Esophagus muscularis mucosa (tissue), 4 donors: Measurements from ENCODE around the gene TMCO2. TPM values are rescaled to one million over a fixed set of nuclear protein-coding genes. Genes with fewer than 3 reads are reported as not detected.

Source experiments
- DNase-seq: peaks from one replicate; pipeline ENCODE4 v3.0.0-alpha.2; 2017; ENCODE audit errors: extremely low spot score
- H3K27ac ChIP-seq, 4 donors: fragments of 200-600 bp; sonication (generic); replicated peaks in 1 of 4; 1 replicate in 3 of 4; 2 replicates in 1 of 4; pipeline ENCODE4 v1.5.1; 2016 to 2019; ENCODE audit warnings: mild to moderate bottlenecking in 1 of 4
- H3K27me3 ChIP-seq, 4 donors: fragments of 200-600 bp; sonication (generic); one replicate each; pipeline versions ENCODE4 v1.5.1 to v1.6.0; 2016 to 2019
- H3K36me3 ChIP-seq, 4 donors: fragments of 200-600 bp; sonication (generic); one replicate each; pipeline ENCODE4 v1.5.1; 2016 to 2019
- H3K4me1 ChIP-seq, 4 donors: fragments of 200-600 bp; sonication (generic); one replicate each; pipeline ENCODE4 v1.5.1; 2016 to 2019
- H3K4me3 ChIP-seq, 4 donors: fragments of 200-600 bp; sonication (generic); 1 replicate in 2 of 4; 2 replicates in 2 of 4; pipeline ENCODE4 v1.5.1; 2016 to 2019; ENCODE audit warnings: mild to moderate bottlenecking in 4 of 4, moderate library complexity in 1 of 4
- H3K9me3 ChIP-seq, 4 donors: fragments of 200-600 bp; sonication (generic); 1 replicate in 3 of 4; 2 replicates in 1 of 4; pipeline ENCODE4 v1.5.1; 2016 to 2019
- EP300 ChIP-seq: sonication (generic); formaldehyde crosslinking; IDR thresholded peaks from one replicate; pipeline ENCODE4 v1.6.1; 2017; ENCODE audit warnings: antibody characterized with exemption
- POLR2A ChIP-seq: fragments of 450-650 bp; IDR thresholded peaks from one replicate; pipeline ENCODE4 v1.6.1; 2017; ENCODE audit warnings: antibody characterized with exemption, moderate library complexity, mild to moderate bottlenecking, low read depth
- POLR2AphosphoS5 ChIP-seq, 2 donors: sonication (generic); formaldehyde crosslinking; IDR thresholded peaks; one replicate each; pipeline ENCODE4 v1.6.1; 2017; ENCODE audit warnings: antibody characterized with exemption in 2 of 2
- WGBS: methylation state at CpG from one replicate; pipeline ENCODE4 v1.1.5; 2018; 5-methylcytosine and 5-hydroxymethylcytosine counted together
- intact Hi-C: fragments of 100-400 bp; cut with DNase I; formaldehyde crosslinking; loops from one replicate; pipeline ENCODE4 v1.15.1; 2023
- total RNA-seq, 4 donors: library from RNA; depleted of rRNA; stranded (reverse); fragments of >200 nt; gene quantifications; one replicate each; pipeline versions ENCODE4 v1.1.0 to v1.2.1, GENCODE V29; 2016
- TF ChIP-seq, protein P1 (sequence below), 3 experiments: fragments of 200-600 bp in 2 of 3; fragments of 450-650 bp in 1 of 3; sonication (generic) in 2 of 3; IDR thresholded peaks; one replicate each; pipeline ENCODE4 v1.5.1; 2017 to 2019; ENCODE audit warnings: antibody characterized with exemption in 3 of 3, mild to moderate bottlenecking in 2 of 3, moderate library complexity in 1 of 3

The TMCO2 gene
- total RNA-seq, 4 donors from 2014 or later: not detected

DNA sequence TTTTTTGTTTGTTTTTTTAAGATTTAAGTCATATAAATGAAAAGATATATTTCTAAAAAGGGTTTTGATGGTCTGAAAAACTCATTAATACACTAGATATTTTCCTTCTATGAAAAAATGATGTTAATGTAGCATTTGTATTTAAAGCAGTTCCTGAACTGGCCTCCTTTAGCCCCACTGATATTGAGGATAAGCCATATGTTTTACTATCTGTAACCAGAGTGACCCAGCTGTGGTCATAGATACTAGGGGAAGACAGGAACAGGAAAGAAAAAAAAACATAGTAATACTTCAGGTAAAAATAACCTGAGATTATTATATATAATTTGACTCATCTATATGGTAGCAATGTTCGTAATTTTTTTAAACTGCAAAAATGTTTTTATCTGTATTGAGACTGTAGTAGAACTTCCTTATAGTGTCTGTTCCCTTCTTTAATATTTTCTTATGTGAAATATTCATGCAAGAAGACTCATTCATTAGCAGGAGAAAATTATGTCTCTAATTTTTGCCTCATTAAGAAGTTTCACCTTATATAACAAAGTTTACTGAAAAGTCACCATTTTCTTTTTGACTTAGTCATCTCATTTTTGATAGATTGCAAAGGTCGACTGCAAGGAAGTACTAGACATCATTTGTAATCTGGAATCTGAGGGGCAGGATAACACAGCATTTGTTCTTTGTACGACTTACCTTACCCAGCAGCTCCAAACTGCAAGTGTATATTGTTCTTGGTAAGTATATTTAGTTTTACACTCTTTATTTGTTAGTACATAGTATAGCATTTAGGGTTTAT is 25.6 kb upstream of the TMCO2 start:
- intact Hi-C loops: no loop called here
- no peak overlapping the region for H3K4me3 ChIP-seq
- no peak for DNase-seq
- no peak overlapping the region for H3K27ac ChIP-seq
- H3K4me1 ChIP-seq: no peaks in the 10 kb centered on the region
- TF ChIP-seq POLR2A: no peak
- TF ChIP-seq, protein P1, sequence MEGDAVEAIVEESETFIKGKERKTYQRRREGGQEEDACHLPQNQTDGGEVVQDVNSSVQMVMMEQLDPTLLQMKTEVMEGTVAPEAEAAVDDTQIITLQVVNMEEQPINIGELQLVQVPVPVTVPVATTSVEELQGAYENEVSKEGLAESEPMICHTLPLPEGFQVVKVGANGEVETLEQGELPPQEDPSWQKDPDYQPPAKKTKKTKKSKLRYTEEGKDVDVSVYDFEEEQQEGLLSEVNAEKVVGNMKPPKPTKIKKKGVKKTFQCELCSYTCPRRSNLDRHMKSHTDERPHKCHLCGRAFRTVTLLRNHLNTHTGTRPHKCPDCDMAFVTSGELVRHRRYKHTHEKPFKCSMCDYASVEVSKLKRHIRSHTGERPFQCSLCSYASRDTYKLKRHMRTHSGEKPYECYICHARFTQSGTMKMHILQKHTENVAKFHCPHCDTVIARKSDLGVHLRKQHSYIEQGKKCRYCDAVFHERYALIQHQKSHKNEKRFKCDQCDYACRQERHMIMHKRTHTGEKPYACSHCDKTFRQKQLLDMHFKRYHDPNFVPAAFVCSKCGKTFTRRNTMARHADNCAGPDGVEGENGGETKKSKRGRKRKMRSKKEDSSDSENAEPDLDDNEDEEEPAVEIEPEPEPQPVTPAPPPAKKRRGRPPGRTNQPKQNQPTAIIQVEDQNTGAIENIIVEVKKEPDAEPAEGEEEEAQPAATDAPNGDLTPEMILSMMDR (IDR thresholded peaks at IDR 0.05): no peak
- TF ChIP-seq POLR2AphosphoS5 (IDR thresholded peaks at IDR 0.05): no peak
- TF ChIP-seq EP300: no peak
- H3K27me3 ChIP-seq: no peaks in the 10 kb centered on the region
- WGBS: 71% methylated on average over 3 of the region's 3 CpGs
- peaks cover 0 to 47% (median 19%) of the 10 kb centered on the region in 4 donors for H3K36me3 ChIP-seq
- H3K9me3 ChIP-seq: no peaks in the 10 kb centered on the region

DNA sequence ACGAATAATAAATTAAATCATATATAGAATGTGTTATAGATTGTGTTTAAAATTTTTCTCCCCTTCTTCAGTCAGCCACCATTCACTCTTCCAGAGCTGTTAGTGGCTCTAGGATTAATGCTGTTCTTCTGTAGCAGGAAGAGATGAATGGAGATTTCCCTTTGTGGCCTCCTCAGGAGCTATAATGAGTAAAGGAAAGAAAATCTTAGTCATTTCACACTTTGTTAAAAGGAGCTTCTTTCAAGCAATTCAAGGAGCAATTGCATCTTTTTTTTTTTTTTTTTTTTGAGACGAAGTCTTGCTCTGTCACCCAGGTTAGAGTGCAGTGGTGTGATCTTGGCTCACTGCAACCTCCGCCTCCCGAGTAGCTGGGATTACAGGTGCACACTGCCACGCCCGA is 23.7 kb upstream of the TMCO2 start:
- Histone ChIP-seq H3K4me1 (no peaks in the 10 kb centered on the region), H3K4me3 (no peak overlapping the region), H3K27ac (no peak overlapping the region), H3K9me3 (no peaks in the 10 kb centered on the region), H3K36me3 (peaks cover 0 to 52% (median 19%) of the 10 kb centered on the region in 4 donors), H3K27me3 (no peaks in the 10 kb centered on the region)
- TF ChIP-seq POLR2A: no peak
- no peak for TF ChIP-seq EP300
- TF ChIP-seq, protein P1 (IDR thresholded peaks at IDR 0.05): no peak
- no peak for TF ChIP-seq POLR2AphosphoS5 (IDR thresholded peaks at IDR 0.05)
- no peak for DNase-seq
- 92% methylated on average over 6 of the region's 6 CpGs for WGBS
- intact Hi-C loops: no loop called here

DNA sequence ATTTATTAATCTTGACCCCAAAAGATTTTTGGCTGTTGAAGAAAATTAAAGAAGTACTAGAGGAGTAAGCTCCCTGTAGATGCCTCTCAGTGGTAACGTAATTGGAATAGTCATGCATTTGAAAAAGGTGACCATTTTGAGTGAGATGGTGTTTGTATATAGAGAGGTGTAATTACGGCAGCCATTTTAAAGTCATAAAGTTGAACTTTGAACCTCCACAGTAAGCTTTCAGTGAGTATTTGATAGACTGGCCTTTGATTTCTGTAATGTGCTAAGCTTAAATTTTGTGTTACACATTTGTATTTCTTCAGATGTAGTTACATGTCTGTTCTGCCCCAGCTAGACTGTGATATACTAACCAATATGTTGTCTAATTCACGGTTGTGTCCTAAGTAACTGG is 21.5 kb upstream of the TMCO2 start:
- DNase-seq: no peak
- Histone ChIP-seq H3K9me3 (no peaks in the 10 kb centered on the region), H3K27me3 (no peaks in the 10 kb centered on the region), H3K27ac (no peak overlapping the region), H3K4me1 (no peaks in the 10 kb centered on the region), H3K36me3 (peaks cover 0 to 68% (median 21%) of the 10 kb centered on the region in 4 donors), H3K4me3 (no peak overlapping the region)
- intact Hi-C loops: no loop called here
- TF ChIP-seq EP300 (no peak), POLR2A (no peak), POLR2AphosphoS5 (IDR thresholded peaks at IDR 0.05) (no peak)
- TF ChIP-seq, protein P1 (IDR thresholded peaks at IDR 0.05): no peak
- WGBS: 93% methylated on average over 3 of the region's 3 CpGs

DNA sequence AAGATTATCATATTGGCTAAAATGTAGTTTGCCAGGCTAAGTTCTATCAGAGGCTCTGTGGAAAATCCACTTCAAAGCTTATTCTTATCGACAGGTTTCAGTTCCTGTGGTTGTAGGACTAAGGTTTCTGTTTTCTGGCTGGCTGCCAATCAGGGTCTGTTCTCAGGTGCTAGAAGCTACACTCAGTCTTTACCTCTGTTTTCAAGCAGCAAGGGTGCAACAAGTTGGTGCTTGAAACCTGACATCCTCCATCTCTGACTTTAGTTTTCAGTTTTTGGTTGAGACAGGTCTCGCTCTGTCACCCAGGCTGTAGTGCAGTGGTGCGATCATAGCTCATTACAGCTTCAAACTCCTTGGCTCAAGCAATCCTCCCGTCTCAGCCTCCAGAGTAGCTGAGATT is 15.3 kb upstream of the TMCO2 start:
- Histone ChIP-seq H3K9me3 (no peaks in the 10 kb centered on the region), H3K36me3 (peaks cover 37 to 92% (median 54%) of the 10 kb centered on the region in 4 donors)
- intact Hi-C loops: no loop called here

More for the DNA sequence above, 15.3 kb upstream of the TMCO2 start:
- WGBS: 86% methylated on average over 4 of the region's 4 CpGs
- no peaks in the 10 kb centered on the region for H3K27me3 ChIP-seq
- no peaks in the 10 kb centered on the region for H3K4me1 ChIP-seq
- TF ChIP-seq EP300: no peak
- no peak for TF ChIP-seq POLR2A
- TF ChIP-seq, protein P1 (IDR thresholded peaks at IDR 0.05): no peak
- no peak for TF ChIP-seq POLR2AphosphoS5 (IDR thresholded peaks at IDR 0.05)
- no peak for DNase-seq
- H3K4me3 ChIP-seq: no peak overlapping the region
- H3K27ac ChIP-seq: no peak overlapping the region
